GM12891 (cell line): ENCODE results near the gene GYG1.

Experiments used
- POLR2A ChIP-seq: IDR thresholded peaks from 2 replicates; pipeline ENCODE4 v1.6.1; 2011; ENCODE audit warnings: low read depth, low read length, control low read depth
- POLR2AphosphoS5 ChIP-seq: IDR thresholded peaks from 2 replicates; pipeline ENCODE4 v1.6.1; 2011; ENCODE audit warnings: low read depth, low read length, control low read depth
- SPI1 ChIP-seq: IDR thresholded peaks from 2 replicates; pipeline ENCODE4 v1.6.1; 2011; ENCODE audit warnings: low read depth, low read length, control low read depth

GRCh38 chr3:148943506-148944205 lies 47.7 kb upstream of the GYG1 start:
- TF ChIP-seq POLR2A (no peak), POLR2AphosphoS5 (no peak), SPI1 (no peak)
